Activated T-helper 9 cell treated with anti-CD3 and anti-CD28 coated beads, Interleukin-2, amount 50 U/mL, for 16 hours (primary cell): Measurements from ENCODE around the gene DNAAF3.

Experiments
- DNase-seq: peaks from one replicate; pipeline ENCODE4 v3.0.0-alpha.2; 2020; ENCODE audit warnings: low read depth

The DNAAF3 gene

DNA sequence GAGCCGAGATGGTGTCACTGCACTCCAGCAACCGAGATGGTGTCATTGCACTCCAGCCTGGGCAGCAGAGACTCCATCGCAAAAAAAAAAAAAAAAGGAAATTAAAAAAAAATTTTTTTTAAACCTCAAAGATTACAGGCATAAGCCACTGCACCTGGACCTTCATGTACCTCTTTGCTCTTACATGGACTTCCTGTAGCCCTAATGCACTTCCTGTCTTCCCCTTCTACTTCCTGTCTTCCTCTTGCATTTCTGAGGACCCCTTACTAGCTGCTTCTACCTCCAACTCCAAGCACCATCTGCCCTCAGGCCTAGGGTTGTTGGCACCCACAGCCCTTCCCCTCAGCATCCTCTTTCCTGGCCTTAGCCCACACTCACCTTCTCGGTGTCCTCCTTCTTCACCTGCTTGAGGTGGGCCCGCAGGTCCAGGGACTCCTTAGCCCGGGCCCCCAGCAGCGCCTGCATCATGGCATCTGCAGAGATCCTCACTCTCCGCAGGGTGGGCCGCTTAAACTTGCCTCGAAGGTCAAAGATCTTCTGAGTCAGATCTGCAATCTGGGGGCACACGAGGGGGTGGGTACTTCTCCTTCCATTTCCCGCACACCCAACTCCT, 12.7 kb downstream of the DNAAF3 start:
- DNase-seq, result no peak

DNA sequence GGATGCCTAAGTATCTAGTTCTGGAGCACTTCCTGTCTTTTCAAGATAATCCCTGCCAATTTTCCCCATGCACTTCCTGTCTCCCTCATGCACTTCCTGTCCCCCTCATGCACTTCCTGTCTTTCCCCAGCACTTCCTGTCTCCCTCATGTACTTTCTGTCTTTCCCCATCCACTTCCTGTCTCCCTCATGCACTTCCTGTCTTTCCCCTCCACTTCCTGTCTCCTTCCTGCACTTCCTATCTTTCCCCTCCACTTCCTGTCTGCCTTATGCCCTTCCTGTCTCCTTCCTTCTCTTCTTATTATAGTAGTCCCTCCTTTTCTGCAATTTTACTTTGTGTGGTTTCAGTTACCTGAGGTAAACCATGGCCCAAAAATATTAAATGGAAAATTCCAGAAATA, 14.4 kb downstream of the DNAAF3 start:
- no peak for DNase-seq

DNA sequence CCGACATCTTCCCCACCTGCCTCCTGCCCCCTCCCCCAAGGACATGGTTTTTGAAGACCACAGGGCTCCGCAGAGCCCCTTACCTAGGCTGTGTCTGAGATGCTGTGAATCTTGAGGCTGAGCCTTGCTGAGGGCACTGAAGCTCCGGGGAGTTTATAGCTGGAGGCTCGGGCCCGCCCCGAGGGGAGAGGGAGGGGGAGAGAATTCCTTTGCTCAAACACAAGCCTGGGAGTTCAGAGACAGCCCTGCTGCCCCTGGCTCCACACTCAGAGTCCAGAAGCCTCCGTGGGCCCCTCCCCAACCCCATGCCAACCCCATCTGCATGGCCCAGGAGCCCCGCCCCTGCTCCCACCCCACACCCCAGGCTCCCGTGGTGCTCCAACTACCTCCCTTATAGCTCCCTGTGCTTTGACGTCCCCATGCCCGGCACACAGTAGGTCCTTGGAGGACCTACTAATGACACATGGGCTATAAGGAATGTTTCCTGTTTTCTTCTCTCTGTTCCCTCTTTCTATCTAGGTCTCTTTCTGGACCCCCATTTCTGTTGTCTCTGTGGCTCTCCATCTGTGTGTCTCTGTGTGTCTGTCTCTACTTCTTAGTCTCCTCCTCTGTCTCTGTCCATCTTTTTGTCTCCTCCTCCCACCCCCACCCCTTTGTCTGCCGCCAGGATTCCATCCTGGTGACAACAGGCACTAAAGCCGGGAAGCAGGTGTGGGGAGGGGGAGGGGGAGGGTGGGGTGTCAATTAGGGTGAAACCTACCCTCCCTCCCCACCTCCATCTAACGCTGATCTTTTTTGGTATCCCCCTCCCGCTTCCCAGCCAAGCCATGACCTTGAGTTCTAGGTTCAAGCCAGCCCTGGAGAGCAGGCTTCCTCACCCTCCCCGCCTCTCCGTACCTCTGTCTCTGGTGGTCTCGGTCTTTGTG, 17.1 kb downstream of the DNAAF3 start, which contains the start of gene TNNT1:
Gene TNNT1 (minus strand): TSS at position 129 of the 926 bp plus-strand sequence. CDS start 2,049 bp downstream, outside the sequence.
- DNase-seq, result no peak

DNA sequence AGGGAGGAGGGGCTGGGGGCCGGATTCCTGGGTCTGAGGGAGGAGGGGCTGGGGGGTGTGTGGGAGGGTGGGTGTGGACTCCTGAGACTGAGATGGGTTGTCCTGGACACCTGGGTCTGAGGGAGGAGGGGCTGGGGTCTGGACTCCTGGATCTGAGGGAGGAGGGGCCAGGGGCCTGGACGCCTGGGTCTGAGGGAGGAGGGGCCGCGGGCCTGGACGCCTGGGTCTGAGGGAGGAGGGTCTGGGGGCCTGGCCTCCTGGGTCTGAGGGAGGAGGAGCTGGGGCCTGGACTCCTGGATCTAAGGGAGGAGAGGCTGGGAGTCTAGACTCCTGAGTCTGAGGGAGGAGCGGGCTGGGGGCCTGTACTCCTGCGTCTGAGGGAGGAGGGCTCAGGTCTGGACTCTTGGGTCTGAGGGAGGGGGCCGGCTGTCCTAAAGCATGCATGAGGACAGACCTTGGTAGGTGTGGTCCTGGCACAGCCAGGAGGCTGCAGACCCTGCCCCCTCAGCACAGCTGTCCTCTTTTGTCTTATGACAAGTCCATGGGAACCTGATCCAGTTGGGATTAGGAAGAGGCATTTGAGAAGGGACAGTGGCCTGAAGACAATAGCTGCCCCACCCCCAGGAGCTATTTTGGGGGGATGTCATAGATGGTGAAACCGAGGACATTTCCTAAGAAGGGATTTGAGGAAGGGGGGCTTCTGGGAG, 18.7 kb downstream of the DNAAF3 start:
- no peak for DNase-seq

DNA sequence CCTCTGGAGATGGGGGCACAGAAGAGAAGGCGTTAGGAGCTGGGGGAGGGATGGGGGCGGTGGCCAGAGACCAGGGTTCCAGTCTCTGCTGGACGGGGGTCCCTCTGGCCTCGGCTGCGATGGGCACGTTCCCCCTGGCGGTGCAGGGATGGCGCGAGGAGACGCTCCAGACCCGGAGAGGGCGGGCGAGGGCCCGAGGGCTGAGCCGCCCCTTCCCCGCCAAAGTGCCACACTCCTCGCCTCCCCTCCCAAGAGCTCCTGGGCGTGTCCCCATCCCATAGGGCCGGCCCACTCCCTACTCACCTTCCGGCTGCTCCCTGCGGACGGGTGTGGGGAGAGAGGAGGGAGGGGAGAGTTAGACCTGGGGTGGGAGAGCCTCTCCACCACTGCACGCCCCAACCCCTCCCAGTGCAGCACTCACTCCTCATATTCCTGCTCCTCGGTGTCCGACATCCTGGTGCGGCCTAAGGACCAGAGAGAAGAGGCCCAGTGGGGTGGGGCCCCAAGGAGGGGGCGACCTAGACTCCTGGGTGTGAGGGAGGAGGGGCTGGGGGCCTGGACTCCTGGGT, 19.6 kb downstream of the DNAAF3 start:
- no peak for DNase-seq

DNA sequence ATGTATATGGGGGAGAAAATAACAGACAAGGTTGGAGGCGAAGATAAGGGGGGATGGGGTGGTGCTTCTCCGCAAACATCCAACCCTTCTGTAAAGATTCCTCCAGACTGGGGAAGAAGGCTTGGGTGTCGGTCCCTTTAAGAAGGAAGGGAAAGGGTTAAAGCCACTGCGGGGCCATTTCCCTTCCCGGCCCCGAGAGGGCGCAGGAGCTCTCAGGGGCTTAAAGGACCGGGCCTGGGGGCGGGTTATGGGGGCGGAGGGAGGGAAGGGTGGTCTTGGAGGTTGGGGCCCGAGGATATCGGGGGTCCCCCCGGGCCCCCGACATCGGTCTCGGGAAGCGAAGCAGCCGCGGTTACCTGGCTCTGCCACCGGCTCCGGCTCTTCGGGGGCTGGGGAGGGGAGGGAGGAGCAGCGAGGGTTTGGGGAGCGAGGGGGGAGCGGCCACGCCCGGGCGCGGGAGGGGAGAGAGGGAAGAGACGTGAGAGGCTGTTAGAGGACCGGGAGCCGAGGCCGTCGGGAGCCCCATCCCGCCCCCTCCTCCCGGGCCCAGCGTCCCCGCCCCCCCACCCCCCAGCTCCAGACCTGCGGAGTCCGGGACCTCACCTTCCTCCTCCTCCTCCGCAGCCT, 20.2 kb downstream of the DNAAF3 start:
- DNase-seq, result no peak

GRCh38 chr19:55145232-55145631, 21.2 kb downstream of the DNAAF3 start:
- no peak for DNase-seq

GRCh38 chr19:55141696-55142095, 24.7 kb downstream of the DNAAF3 start:
- no peak for DNase-seq

DNA sequence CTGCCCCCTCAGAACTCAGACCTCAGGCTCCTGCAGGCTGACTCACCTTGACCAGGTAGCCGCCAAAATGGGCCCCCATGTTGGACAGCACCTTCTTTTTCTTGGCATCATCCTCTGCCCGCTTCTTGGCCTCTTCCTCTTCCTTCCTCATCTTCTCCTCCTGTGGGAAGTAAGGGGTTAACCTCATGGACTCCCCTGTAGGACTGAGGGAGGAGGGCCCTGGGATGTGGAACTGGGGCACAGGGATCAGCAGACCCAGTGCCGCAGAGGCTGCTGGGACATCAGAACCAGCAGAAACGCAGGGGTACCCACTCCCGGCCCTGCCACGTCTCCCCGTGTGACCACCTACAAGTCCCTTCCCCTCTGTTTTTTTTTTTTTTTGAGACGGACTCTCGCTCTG, 28.5 kb downstream of the DNAAF3 start:
- no peak for DNase-seq

- no peak for DNase-seq
Measured at GRCh38 chr19:55136399-55137102, 29.9 kb downstream of the DNAAF3 start.

DNA sequence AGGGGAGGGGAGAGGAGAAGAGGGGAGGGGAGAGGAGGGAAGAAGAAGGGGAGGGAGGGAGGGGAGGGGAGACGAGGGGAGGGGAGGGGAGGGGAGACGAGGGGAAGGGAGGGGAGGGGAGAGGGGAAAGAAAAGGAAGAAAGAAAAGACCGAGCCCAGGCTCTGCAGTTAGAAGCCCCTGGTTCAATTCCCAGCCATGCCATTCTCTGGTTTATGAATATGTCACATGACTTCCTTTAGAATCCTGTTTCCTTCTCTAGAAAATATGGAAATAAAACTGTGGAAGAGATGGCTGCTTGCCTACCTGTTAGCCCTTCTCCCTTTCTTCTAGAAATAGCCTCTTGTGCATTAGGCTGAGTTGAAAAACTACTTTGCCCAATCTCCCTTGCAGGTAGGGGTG, 31.7 kb downstream of the DNAAF3 start:
- no peak for DNase-seq

- no peak for DNase-seq
Measured at GRCh38 chr19:55133639-55134444, 32.6 kb downstream of the DNAAF3 start.

DNA sequence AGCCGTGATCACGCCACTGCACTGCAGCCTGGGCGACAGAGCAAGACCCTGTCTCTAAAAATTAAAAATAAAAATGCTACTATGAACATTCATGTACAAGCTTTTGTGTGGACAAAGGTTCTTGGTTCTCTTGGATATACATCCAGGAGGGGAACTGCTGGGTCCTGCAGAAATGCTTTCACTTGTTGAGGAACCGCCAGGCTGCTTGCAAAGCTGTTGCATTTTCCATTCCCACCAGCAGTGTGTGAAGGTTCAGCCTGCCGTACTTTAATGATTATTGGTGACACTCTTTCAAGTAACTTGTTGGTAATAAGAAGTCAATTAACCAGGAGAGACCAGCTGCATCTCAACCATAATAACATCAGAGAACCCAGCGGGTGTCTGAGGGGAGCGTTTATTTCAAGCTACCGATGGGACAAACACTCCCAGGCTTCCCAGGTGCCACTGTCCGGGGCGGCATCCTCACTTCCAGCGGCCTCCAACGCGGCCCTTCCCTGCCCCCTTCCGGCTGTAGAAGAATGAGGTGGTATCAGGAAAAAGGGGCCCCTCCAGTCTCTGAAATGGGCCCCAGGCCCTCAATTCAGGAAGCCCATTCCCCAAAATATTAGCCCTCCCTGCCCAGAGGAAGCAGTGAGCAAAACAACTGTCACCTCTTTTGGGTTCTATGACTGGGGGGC, 33.8 kb downstream of the DNAAF3 start:
- no peak for DNase-seq

DNA sequence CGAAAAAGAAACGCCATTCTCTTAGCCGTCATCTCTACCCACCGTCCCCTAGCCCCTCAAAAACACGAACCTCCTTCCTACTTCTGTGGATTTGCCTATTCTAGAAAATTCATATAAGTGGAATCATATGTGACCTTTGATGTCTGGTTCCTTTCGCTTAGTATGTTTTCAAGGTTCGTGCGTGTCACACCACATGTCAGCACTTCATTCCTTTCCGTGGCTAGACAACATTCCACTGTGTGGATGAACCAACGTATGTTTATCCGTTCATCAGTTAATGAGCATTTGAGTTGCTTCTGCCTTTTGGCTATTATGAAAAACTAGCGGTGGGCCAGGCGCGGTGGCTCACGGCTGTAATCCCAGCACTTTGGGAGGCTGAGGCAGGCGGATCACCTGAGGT, 35.0 kb downstream of the DNAAF3 start:
- DNase-seq, result no peak

DNA sequence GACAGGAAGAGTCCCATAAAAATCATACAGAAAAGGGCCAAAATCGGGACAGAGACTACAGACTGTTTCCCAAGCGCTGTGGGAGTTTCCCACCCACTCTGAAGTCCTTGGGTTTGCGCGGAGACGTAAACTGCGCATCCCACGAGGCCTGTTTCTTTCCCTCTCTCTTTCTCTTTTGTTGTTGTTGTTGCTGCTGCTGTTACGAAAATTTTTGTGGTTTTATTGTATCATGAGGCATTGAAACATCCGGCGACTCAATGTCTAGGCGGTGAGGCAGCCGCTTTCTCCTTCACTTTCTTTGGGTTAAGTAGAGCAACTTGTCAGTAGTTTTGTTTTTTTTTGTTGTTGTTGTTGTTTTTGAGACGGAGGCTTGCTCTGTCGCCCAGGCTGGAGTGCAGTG, 47.4 kb downstream of the DNAAF3 start:
- DNase-seq, result no peak

DNA sequence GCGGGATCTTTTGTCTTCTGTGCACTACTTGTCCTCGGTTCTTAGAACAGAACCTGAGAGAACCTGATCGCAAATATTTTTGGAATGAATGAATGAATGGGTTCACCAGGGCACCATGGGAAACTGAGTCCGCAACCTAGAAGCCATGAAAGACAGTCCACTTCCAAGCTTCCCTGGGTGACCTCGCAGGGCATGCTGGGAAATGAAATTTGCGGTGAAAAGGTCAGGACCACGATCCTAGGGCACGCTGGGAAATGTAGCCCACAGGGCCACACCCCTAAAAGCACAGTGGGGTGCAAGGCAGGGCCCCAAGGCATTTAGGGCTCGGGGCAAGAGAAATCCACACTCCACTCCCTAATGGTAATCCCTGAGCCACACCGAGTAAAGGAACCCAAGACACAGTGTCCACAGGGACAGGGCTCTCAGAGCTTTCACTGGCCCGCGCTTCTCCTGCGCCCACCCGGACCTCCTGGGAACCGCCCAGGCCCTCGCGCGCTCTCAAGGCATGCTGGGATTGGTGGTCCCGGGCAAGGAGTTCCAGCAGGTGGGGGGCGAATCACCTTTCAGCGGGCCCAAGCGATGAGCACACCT, 47.9 kb downstream of the DNAAF3 start:
- no peak for DNase-seq

DNA sequence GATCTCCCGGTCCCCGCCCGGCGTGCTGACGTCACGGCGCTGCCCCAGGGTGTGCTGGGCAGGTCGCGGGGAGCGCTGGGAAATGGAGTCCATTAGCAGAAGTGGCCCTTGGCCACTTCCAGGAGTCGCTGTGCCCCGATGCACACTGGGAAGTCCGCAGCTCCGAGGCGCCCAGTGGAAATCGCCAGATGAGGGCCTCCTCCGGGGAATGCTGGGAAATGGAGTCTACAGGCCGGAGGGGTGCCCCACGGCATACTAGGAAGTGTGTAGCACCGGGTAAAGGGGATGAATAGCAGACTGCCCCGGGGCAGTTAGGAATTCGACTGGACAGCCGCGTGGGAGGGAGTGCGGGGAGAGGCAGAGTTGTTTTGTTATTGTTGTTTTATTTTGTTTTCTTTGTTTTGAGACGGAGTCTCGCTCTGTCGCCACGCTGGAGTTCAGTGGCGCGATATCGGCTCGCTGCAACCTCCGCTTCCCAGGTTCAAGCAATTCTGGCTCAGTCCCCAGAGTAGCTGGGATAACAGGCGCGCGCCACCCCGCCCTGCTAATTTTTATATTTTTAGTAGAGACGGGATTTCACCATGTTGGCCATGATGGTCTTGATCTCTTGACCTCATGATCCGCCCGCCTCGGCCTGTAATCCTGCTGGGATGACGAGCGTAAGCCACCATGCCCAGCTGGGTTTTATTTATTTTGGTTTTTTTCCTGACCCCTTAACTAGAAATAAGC, 48.6 kb downstream of the DNAAF3 start:
- DNase-seq, result peak; percentile 97

DNA sequence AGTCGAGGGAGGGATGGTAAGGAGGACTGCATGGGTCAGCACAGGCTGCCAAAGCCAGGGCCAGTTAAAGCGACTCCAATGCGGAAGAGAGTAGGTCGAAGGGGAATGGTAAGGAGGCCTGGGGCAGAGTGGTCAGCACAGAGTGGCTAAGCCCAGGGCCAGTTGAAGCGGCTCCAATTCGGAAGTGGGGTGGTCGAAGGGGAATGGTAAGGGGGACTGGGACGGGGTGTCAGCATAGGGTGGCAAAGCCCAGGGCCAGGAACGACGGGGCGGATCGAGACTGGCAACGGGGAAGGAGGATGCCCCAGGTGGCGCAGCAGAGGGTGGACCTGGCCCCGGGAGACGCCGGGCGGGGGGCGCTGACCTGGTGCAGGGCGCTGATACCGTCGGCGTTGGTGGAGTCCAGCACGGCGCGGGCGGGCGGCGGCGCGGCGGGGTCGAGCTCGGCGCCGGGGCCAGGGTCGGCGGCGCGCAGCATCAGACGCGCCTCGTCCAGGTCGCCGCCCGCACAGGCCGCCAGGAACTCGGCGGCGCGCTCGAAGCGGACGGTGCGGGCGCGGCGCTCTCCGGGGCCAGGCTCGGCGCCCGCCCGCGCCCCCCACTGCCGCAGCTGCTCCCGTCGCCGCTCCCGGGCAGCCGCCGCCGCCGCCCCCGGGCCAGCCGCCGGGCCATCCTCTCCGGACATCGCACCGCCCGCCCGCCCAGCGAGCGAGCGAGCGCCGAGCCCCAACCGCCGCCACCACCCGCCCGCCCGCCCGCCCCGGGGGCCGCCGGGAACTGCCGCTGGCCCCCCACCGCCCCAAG, 49.4 kb downstream of the DNAAF3 start, which contains the start of gene PPP1R12C:
Gene PPP1R12C (minus strand): TSS at position 779 of the 804 bp plus-strand sequence. CDS start 94 bp downstream, at position 685.
- no peak for DNase-seq
